HUDEP-2 (cell line): Measurements from ENCODE around the gene RAB4A.
"Not testable (repeated sequence)": the region's sequence is repeated elsewhere in the genome, so short reads cannot be mapped to it uniquely, and the experiment has no call there.

Source experiments
- DNase-seq, 76 experiments: peaks; one replicate each; lab custom pipeline; 2025; ENCODE audit not compliant: unreplicated experiment in 76 of 76; lab: John Stamatoyannopoulos, UW

RAB4A gene

DNA sequence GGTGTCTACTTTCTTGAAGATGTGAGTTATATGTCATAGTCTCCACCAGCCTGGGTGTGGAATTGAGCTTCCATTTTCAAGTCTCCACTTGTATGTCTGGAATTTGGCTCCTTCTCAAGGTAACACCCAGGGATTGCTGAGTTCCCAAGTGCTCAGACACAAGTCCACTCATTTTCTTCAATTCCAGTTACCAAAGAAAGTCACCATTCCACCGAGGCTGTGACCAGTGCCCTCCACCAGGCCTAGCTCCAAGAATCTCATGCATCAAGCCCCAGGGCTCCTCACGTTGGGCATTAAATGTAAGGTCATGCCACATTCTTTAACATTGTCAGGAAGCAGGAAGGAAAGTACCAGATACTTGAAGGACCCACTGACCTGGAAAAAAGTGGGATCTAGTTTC lies 2.4 kb upstream of the RAB4A start:
- no peak for DNase-seq

DNA sequence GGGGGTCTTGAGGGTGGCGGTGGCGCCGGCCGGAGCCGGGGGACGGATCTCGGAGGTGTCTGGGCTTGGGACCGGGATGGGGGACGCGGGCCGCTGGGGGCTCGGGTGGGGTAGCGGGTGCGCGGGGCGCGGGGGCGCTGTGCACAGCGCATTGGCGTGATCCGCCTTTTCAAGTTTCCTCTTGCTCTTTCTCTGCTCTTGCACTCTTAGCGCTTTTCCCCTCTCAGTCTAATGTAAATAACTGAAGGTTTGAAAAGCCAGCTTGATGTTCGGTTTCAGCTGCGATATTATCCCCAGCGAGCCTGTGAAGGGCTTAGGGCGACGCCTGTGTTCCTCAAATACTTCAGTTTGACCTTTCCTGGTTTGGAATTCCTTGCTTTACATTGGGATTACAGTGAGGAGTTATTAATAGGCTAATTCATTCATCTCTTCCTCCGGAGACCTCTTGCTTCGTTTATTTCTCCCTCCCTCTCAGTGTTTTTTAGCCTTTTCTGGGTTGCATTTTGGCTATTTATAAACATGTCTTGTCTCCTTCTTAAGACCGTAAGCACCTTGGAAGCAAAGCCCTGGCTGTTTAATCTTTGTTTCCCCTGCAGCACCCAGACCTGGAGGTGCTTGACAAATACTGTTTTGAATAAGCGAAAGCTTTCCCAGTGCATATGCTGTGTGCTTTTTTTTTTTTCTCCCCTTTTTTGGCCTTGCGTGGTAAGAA lies 693 bp downstream of the RAB4A start:
- peak in 14 of 76 experiments; percentile 7 to 43 (median 23) for DNase-seq

DNA sequence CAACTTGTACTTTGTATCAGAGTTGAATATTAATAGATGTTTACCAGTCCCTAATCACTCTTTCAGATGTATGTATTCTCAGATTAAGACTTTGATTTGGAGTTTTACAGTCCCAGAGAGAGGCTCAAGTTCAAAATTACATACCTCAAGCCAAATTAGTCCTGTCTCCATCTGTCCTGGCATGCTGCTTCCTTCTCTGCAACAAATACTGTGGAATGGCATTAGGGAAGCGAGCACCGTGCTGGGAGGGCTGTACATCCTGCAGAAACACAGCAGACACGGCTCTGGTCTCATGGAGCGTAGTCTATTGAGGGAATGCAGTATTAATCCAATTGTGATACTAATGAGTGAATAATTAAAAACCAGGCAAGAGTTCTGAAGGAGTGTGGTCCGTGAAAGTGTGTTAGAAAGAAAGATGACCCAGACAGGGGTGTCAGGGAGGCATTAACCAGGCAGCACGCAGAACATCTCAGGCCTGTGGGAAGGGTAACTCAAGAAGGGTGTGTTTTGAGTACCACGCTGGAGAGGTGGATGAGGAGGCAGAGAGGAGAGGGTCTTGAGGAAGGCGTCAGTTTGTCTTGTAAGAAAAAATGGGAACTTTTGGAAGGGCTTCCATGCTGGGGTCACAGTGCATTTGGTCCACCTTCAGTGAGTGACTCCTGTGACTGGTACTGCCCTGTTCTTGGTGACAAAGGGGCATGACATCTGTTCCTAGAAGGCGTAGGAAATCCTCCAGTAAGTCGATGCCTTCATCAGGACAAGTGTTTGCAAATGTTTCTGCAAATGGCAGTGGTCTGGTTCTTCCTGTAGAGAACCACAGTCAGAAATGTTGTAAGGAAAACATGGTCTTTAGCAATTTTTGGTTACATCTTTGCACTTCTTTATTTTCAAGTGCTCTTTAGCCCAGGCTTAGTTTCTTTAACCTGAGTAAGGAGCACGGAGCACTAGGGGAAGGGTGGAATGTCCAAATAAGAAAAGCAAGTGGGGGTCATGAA lies 1.6 kb downstream of the RAB4A start:
- no peak for DNase-seq

DNA sequence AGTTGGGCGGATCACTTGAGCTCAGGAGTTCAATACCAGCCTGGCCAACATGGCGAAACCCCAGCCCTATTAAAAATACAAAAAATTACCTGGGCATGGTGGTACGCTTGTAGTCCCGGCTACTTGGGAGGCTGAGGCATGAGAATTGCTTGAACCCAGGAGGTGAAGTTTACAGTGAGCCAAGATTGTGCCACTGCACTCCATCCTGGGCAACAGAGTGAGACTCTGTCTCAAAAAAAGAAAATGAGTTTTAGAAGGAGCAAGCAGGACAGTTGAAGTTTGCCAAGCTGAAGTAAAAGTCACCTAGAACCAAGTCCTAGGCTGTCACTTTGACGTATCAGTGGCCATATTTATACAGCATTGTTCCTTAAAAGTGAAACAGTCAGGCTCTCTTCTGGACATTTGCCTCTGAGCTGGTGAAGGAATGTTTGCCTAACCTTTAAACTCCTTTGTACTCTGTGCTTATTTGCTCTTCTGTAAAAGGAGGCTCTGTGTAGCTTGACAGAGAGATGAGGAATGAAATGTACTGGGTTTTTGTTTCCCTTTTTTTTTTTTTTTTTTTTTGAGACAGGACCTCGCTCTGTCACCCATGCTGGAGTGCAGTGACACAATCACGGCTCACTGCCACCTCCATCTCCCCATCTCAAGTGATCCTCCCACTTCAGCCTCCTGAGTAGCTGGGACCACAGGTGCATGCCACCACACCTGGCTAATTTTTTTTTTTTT lies 2.8 kb downstream of the RAB4A start:
- no peak for DNase-seq

DNA sequence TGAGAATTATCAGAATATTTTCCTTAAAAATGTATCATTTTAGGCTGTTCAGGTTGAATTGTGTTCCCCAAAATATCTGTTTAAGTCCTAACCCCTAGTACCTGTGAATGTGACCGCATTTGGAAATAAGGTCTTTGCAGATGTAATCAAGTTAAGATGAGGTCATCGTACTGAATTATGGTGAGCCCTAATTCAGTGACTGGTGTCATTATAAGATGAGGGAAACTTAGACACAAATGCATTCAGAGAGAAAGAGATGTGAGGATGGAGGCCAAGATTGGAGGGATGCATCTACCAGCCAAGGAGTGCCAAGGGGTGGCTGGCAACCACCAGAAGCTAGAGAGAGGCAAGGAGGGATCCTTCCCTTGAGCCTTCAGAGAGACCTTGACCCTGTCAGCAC lies 4.1 kb downstream of the RAB4A start:
- DNase-seq: no peak

DNA sequence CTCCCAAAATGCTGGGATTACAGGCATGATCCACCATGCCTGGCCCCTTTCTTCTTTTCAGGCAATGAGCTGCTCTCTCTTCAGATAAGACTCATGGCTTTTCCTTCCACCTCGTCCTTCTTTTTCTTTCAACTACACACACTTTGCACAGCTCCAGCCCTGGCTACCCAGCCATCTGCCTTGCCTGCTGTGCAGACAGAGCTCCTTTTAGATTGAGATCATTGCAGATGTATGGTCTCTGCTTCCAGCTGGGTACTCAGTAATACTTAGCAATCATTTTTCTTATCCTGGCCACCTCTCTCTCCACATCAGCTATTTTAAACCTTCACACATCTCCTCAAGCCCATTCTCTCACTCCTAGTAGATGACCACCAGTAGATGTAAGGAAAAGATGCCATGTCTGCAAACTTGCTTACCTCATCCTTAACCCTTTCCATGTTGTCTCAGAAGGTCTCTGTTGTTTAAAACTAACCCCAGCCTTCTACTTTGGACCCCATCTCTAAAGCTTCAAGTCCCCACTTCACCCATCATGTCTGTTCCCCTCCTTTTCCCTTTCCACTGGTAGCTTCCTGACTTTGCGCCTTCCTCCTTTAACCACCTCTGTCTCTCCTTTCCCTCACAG lies 7.3 kb downstream of the RAB4A start:
- no peak for DNase-seq

DNA sequence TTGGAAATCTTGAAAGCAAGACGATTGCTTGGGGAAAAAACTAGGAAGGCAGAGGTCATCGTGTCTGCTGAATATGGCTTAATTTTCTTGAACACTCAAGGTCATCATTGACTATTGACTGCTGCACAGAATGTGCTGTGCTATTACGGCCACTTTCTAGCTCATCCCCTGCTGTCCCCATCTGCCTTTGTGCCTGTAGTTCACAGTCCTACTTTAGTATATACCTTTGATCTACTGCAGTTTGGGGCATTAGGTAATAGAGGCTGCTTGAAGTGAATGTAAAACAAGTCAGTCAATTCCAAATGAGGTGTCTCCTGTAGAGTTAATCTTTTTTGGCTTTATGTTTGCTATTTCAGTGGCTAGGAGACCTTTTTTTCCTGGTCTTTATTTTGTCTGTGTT lies 8.3 kb downstream of the RAB4A start:
- DNase-seq: no peak

DNA sequence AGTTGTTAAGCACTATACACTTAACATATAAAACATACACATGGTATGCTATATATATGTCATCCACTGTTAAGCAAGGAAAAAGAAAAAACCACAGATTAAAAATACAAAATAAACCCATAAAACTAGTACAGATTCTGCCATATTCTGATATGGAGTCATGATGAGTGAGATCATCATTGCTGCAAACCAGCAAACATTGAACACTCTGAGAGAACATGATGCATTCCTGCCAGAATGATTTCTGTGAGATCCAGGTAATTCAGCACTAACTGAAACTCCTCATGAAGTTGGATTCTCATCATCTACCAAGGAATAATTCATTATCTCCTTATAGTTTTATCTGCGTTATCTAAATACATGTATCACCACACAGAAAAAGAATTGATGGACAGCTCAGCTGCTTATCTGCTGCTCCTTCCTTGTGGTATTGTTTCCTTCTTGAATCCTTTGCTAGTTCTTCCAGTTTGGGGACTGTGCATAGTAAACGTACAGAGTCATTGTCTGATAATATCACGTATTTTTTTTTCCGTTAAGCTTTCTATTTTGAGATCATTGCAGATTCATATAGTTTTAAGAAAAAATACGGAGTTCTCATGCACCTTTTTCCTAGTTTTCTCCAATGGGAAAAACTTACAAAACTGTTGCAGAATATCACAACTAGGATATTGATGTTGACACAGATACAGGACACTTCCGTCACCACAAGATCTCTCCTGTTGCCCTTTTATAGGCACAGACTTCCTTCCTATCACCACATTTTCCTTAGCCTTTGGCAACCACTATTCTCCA lies 9.3 kb downstream of the RAB4A start:
- DNase-seq: peak in 1 of 76 experiments; percentile 12

DNA sequence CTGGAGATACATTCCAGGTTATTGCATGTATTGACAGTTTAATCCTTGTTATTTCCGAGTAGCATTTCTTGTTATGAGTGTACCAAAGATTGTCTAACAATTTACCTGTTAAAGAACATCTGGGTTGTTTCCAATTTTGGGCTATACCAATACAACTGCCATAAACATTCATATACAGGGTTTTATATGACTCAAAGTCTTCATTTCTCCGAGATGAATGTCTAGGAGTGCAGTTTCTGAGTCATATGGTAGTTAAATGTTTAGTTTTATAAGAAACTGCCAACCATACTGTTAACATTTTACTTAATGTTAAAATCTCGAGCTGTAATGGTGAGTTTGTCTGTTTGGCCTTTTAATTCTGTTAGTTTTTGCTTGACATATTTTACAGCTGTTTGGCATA lies 10.0 kb downstream of the RAB4A start:
- no peak for DNase-seq

DNA sequence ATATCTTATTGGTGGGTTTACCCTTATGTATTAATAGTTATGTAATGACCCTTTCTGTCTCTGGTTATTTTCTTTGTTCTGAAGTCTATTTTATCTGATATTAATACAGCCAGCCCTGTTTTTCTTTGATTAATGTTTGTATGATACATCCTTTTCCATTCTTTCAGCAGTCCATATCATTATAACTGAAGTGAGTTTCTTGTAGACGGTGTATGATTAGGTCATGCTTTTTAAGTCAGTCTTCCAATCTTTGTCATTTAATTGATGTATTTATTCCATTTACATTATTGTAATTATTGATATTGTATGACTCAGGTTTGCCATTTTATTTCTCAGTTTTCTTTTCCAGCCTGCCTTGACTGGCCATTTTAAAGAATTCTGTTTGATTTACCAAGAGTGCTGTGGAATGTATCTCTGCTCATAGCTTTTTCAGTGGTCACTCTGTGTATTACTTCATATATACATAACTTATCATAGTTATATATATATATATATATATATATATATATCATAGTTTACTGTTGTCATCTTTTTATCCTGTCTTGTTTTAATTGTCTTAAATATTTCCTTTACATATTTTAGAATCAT lies 10.5 kb downstream of the RAB4A start:
- DNase-seq: no peak

DNA sequence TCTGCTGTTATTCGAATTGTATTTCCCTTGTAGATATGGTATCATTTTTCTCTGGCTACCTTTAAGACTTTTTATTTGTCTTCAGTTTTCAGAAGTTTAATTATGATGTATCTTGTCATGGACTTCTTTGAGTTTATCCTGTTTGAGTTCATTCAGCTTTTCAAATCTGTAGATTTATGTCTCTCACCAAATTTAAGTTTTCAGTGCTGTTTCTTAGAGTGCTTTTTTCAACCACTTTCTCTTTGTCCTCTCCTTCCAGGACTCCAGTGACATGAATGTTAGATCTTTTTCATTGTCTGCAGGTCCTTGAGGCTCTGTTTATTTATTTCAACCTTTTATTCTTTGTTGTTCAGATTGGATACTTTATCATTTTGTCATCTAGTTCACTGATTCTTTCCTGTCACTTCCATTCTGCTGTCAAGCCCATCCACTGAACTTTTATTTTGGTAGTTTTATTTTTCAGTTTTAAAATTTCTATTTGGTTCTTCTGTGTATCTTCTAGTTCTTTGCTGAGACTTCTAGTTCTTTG lies 11.4 kb downstream of the RAB4A start:
- no peak for DNase-seq

DNA sequence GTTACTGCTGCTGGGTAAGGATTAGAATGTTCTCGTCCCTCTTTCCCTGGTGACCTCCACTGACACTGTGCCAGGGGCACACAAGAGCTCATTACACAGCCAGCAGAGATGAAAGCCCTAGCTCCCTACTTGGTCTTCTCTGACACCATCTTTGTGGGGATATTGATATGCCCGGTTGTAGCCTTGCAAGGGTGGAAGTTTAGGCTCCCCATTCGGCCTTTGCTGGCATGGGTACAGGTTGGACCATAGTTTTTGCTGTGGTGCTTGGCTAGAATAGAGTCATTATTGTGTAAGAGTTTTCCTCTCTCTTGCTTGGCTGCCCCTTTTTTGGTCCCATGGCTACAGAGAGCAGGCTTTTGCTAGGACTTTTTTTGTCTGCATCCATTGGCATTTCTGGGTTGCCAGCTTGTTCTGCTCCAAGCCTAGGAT lies 12.3 kb downstream of the RAB4A start:
- no peak for DNase-seq

DNA sequence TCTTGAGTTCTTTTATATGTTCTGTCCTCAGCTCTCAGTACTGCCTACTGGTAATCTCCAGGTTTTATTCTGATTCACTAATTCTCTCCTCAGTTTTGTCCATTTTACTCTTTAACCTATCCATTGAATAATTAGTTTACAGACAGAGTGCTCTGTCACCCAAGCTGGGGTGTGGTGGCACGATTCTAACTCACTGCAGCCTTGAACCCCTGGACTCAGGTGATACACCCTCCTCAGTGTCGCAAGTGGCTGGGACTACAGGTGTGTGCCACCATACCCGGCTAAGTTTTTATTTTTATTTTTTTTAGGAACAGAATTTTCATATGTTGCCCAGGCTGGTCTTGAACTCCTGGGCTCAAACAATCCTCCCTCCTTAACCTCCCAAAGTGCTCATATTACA lies 14.0 kb downstream of the RAB4A start:
- DNase-seq: no peak

DNA sequence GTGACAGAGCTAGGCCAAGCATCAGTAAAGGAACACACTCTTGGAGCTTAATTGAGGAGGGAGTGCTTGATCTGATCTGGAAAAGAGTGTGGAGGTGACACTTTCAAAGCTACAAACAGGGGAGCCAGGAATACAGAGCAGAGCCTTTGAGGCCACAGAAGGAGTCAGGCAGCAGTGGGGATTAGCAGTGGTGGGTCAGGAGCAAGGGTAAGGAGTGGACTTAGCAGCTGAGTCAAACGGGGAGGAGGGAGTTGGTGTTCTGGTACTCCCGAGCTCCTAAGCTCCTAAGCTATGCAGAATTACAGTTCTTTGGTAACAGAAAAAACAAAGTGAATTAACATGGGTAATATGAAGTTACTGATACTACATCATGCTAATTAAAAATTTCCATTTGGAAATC lies 14.5 kb downstream of the RAB4A start:
- no peak for DNase-seq

DNA sequence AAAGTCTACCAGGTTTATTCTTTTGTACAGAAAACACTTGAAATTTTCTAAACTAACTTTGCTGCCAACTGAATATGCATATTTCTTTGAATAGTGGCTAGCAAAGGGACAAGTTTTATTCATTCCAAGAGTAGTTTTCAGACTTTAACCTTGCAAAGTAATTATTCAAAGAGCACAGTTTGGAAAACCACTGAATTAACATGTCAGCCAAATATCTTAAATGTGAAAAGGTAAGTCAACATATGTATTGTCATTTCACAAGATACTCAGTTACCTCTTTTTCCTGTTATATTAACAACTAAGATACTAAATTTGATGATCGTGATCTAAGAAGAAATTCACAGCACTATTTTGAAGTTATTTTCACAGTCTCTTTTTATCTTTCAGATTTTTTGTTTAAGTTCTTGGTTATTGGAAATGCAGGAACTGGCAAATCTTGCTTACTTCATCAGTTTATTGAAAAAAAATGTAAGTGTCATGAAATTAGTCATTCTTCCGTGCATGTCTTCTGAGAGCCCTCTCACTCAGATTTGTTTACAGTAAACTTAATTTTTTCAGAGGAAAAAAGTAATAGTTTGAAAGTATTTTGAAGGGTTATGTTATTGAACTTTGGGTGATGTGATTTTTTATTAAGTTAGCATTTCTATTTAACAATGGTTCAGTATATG lies 15.3 kb downstream of the RAB4A start:
- no peak for DNase-seq

DNA sequence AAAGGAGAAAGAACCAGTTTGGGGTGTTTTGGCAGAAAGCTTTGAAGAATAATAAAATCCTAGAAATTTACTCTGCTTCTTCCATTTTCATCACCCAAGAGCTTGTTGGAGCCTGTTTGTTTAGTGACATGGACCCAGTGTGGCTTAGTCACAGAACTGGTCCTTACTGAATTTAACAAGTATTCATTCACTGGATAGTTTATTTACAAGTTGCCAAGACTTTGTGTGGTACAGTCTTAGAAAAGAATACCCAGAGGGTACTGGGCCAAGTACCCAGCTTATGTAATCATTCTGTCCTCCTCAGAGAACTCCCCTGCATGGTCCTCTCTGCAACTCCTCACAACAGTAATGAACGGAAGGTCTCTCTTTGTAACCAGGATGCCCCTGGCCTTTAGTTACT lies 16.4 kb downstream of the RAB4A start:
- no peak for DNase-seq

DNA sequence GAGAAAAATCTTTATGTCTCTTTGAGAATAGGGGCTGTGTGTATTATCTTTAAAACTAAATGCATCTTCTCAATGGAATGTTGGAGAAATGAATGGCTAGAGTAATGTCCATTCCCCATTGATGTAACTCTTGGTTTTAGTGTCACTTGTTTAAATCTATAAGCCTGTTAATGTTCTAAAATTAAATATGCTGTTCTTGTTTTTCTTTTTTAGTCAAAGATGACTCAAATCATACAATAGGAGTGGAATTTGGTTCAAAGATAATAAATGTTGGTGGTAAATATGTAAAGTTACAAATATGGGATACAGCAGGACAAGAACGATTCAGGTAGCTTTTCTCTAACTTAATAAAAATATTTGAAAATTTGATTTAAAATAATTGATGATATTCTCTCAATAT lies 17.6 kb downstream of the RAB4A start:
- no peak for DNase-seq

DNA sequence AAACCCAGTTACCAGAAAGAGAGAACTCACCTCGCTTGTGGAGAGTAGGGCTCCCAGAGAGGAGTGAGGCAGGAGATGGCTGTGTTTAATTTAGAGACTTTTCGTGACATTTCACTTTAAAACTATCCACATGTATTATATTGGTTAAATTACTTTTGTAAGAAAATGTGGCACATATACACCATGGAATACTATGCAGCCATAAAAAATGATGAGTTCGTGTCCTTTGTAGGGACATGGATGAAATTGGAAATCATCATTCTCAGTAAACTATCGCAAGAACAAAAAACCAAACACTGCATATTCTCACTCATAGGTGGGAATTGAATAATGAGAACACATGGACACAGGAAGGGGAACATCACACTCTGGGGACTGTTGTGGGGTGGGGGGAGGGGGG lies 20.8 kb downstream of the RAB4A start:
- DNase-seq: not testable (repeated sequence)
